ENCODE data around the gene SLC6A16.
A peak's percentile ranks its signal among the peaks of the same experiment; 100 is the strongest.

Gene SLC6A16

GRCh38 chr19:49356382-49356781 is 31.4 kb upstream of the SLC6A16 start:
- Mint-ChIP-seq H3K36me3 (ENCODE audit: low read depth) (no peaks in the 10 kb centered on the region), H3K9me3 (no peaks in the 10 kb centered on the region), H3K4me1 (ENCODE audit: low read depth) (peaks cover 10% of the 10 kb centered on the region), H3K4me3 (no peak overlapping the region), H3K27me3 (ENCODE audit: low read depth) (peaks cover 36% of the 10 kb centered on the region), H3K27ac (no peak overlapping the region)

GRCh38 chr19:49355909-49356353 is 30.9 kb upstream of the SLC6A16 start:
- no peak overlapping the region for H3K27ac Mint-ChIP-seq
- H3K36me3 Mint-ChIP-seq (ENCODE audit: low read depth): no peaks in the 10 kb centered on the region
- H3K4me3 Mint-ChIP-seq: no peak overlapping the region
- peaks cover 7% of the 10 kb centered on the region for H3K4me1 Mint-ChIP-seq (ENCODE audit: low read depth)
- H3K9me3 Mint-ChIP-seq: no peaks in the 10 kb centered on the region
- peaks cover 36% of the 10 kb centered on the region for H3K27me3 Mint-ChIP-seq (ENCODE audit: low read depth)

- H3K36me3 Mint-ChIP-seq (ENCODE audit: low read depth): peaks cover 7% of the 10 kb centered on the region
- no peak overlapping the region for H3K27ac Mint-ChIP-seq
- H3K4me3 Mint-ChIP-seq: no peak overlapping the region
- no peaks in the 10 kb centered on the region for H3K9me3 Mint-ChIP-seq
- peaks cover 1% of the 10 kb centered on the region for H3K4me1 Mint-ChIP-seq (ENCODE audit: low read depth)
- H3K27me3 Mint-ChIP-seq (ENCODE audit: low read depth): peaks cover 6% of the 10 kb centered on the region
These were observed 24.6 kb upstream of the SLC6A16 start for GRCh38 chr19:49349567-49349966.

- Mint-ChIP-seq H3K9me3 (no peaks in the 10 kb centered on the region), H3K27me3 (ENCODE audit: low read depth) (peaks cover 5% of the 10 kb centered on the region), H3K36me3 (ENCODE audit: low read depth) (peaks cover 8% of the 10 kb centered on the region), H3K27ac (no peak overlapping the region), H3K4me3 (no peak overlapping the region), H3K4me1 (ENCODE audit: low read depth) (peaks cover 2% of the 10 kb centered on the region)
These were observed 23.6 kb upstream of the SLC6A16 start for GRCh38 chr19:49348305-49349189.

GRCh38 chr19:49347835-49348234 is 22.8 kb upstream of the SLC6A16 start:
- H3K9me3 Mint-ChIP-seq: no peaks in the 10 kb centered on the region
- H3K4me1 Mint-ChIP-seq (ENCODE audit: low read depth): peaks cover 2% of the 10 kb centered on the region
- H3K27ac Mint-ChIP-seq: no peak overlapping the region
- peaks cover 10% of the 10 kb centered on the region for H3K36me3 Mint-ChIP-seq (ENCODE audit: low read depth)
- no peaks in the 10 kb centered on the region for H3K27me3 Mint-ChIP-seq (ENCODE audit: low read depth)
- H3K4me3 Mint-ChIP-seq: no peak overlapping the region

GRCh38 chr19:49347191-49347590 is 22.2 kb upstream of the SLC6A16 start:
- Mint-ChIP-seq H3K27ac (no peak overlapping the region), H3K4me1 (ENCODE audit: low read depth) (peaks cover 2% of the 10 kb centered on the region), H3K27me3 (ENCODE audit: low read depth) (no peaks in the 10 kb centered on the region)

GRCh38 chr19:49344505-49345423 is 19.8 kb upstream of the SLC6A16 start:
- no peaks in the 10 kb centered on the region for H3K9me3 Mint-ChIP-seq
- peak overlapping the region; percentile 16 for H3K27ac Mint-ChIP-seq
- H3K36me3 Mint-ChIP-seq (ENCODE audit: low read depth): peaks cover 21% of the 10 kb centered on the region
- no peaks in the 10 kb centered on the region for H3K27me3 Mint-ChIP-seq (ENCODE audit: low read depth)
- no peak overlapping the region for H3K4me3 Mint-ChIP-seq
- peaks cover 6% of the 10 kb centered on the region for H3K4me1 Mint-ChIP-seq (ENCODE audit: low read depth)

More at GRCh38 chr19:49347191-49347590, 22.2 kb upstream of the SLC6A16 start:
- peaks cover 13% of the 10 kb centered on the region for H3K36me3 Mint-ChIP-seq (ENCODE audit: low read depth)
- H3K4me3 Mint-ChIP-seq: no peak overlapping the region
- H3K9me3 Mint-ChIP-seq: no peaks in the 10 kb centered on the region

- H3K9me3 Mint-ChIP-seq: no peaks in the 10 kb centered on the region
- no peaks in the 10 kb centered on the region for H3K27me3 Mint-ChIP-seq (ENCODE audit: low read depth)
- no peak overlapping the region for H3K4me3 Mint-ChIP-seq
These were observed 18.1 kb upstream of the SLC6A16 start for GRCh38 chr19:49343123-49343522.

GRCh38 chr19:49342291-49342721 is 17.3 kb upstream of the SLC6A16 start:
- Mint-ChIP-seq H3K36me3 (ENCODE audit: low read depth) (peaks cover 37% of the 10 kb centered on the region), H3K4me1 (ENCODE audit: low read depth) (peaks cover 21% of the 10 kb centered on the region), H3K9me3 (no peaks in the 10 kb centered on the region), H3K27ac (peak overlapping the region; percentile 43), H3K27me3 (ENCODE audit: low read depth) (no peaks in the 10 kb centered on the region), H3K4me3 (no peak overlapping the region)

More at GRCh38 chr19:49343123-49343522, 18.1 kb upstream of the SLC6A16 start:
- Mint-ChIP-seq H3K4me1 (ENCODE audit: low read depth) (peaks cover 15% of the 10 kb centered on the region), H3K27ac (no peak overlapping the region), H3K36me3 (ENCODE audit: low read depth) (peaks cover 31% of the 10 kb centered on the region)

GRCh38 chr19:49340865-49341718 is 16.1 kb upstream of the SLC6A16 start:
- no peak overlapping the region for H3K4me3 Mint-ChIP-seq
- H3K9me3 Mint-ChIP-seq: no peaks in the 10 kb centered on the region
- H3K27ac Mint-ChIP-seq: no peak overlapping the region
- H3K36me3 Mint-ChIP-seq (ENCODE audit: low read depth): peaks cover 40% of the 10 kb centered on the region
- peaks cover 28% of the 10 kb centered on the region for H3K4me1 Mint-ChIP-seq (ENCODE audit: low read depth)
- no peaks in the 10 kb centered on the region for H3K27me3 Mint-ChIP-seq (ENCODE audit: low read depth)

- no peak overlapping the region for H3K4me3 Mint-ChIP-seq
These were observed 15.3 kb upstream of the SLC6A16 start for GRCh38 chr19:49340069-49340864.

GRCh38 chr19:49339301-49340068 is 14.5 kb upstream of the SLC6A16 start:
- Mint-ChIP-seq H3K4me3 (no peak overlapping the region), H3K9me3 (no peaks in the 10 kb centered on the region), H3K27ac (no peak overlapping the region), H3K4me1 (ENCODE audit: low read depth) (peaks cover 30% of the 10 kb centered on the region), H3K27me3 (ENCODE audit: low read depth) (no peaks in the 10 kb centered on the region), H3K36me3 (ENCODE audit: low read depth) (peaks cover 33% of the 10 kb centered on the region)

More at GRCh38 chr19:49340069-49340864, 15.3 kb upstream of the SLC6A16 start:
- H3K27ac Mint-ChIP-seq: peak overlapping the region; percentile 62
- no peaks in the 10 kb centered on the region for H3K27me3 Mint-ChIP-seq (ENCODE audit: low read depth)
- H3K9me3 Mint-ChIP-seq: no peaks in the 10 kb centered on the region
- H3K36me3 Mint-ChIP-seq (ENCODE audit: low read depth): peaks cover 41% of the 10 kb centered on the region
- peaks cover 30% of the 10 kb centered on the region for H3K4me1 Mint-ChIP-seq (ENCODE audit: low read depth)
